Spinal cord (tissue), 10 donors: ENCODE results near the gene UBXN1. TPM values are rescaled to one million over a fixed set of nuclear protein-coding genes. Genes with fewer than 3 reads are reported as not detected.

Experiments used
- DNase-seq, 6 donors: peaks; one replicate each; pipeline versions ENCODE4 v3.0.0 to v3.0.0-alpha.2; 2013 to 2015; ENCODE audit warnings: low spot score in 6 of 6, low read depth in 4 of 6
- H3K27ac ChIP-seq: one replicate; pipeline ENCODE4 v1.5.1; 2013; ENCODE audit warnings: low read depth, low read length, control low read depth
- H3K27me3 ChIP-seq: one replicate; pipeline ENCODE4 v1.6.1; 2013; ENCODE audit warnings: low read length; ENCODE audit not compliant: control insufficient read depth, insufficient read depth
- H3K36me3 ChIP-seq: one replicate; pipeline ENCODE4 v1.6.1; 2013; ENCODE audit warnings: low read length; ENCODE audit not compliant: control insufficient read depth, insufficient read depth
- H3K4me1 ChIP-seq: one replicate; pipeline ENCODE4 v1.6.1; 2013; ENCODE audit warnings: low read length; ENCODE audit not compliant: control insufficient read depth, insufficient read depth
- H3K4me3 ChIP-seq: one replicate; pipeline ENCODE4 v1.5.1; 2013; ENCODE audit warnings: low read depth, low read length, control low read depth
- H3K9me3 ChIP-seq: one replicate; pipeline ENCODE4 v1.6.1; 2013; ENCODE audit warnings: low read length; ENCODE audit not compliant: control insufficient read depth, insufficient read depth
- WGBS: methylation state at CpG from one replicate; pipeline ENCODE4 v1.1.5; 2013; ENCODE audit warnings: missing lambda C conversion rate; ENCODE audit not compliant: insufficient coverage; 5-methylcytosine and 5-hydroxymethylcytosine counted together
- polyA plus RNA-seq, 2 donors: library from polyadenylated mRNA; unstranded; fragments of 120-200 nt; gene quantifications; one replicate each; pipeline ENCODE4 v1.2.1, GENCODE V29; 2013; ENCODE audit not compliant: insufficient read length in 2 of 2
- total RNA-seq, 2 donors: library from RNA; depleted of rRNA in 1 of 2; stranded (reverse); fragments of 120-200 nt in 1 of 2; fragments of >200 nt in 1 of 2; gene quantifications; one replicate each; pipeline versions ENCODE4 v1.2.3 to v1.2.4, GENCODE V29; 2013 to 2014
- donor health status: healthy.

UBXN1 gene
- total and polyA plus RNA-seq, 4 donors = 32.0 to 148 (median 115) TPM

DNA sequence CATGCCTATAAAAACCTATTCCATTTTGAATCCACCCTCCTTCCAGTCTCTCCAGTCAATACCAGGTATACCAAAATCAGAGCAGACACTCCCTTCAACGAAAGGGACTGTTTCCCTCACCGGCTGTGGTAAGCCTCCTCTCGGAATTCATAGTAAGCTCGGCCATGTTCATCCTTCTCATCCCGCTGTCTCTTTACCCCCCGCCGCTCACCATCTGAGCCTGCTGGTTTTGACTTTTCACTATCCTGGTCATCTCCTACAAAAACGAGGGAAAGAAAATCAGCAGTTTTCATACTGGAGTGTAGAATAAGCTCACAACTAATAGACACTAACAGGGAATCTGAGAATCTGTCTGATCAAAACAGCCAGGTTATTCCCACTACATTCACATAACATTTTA lies 45.3 kb upstream of the UBXN1 start:
- peaks cover 47% of the 10 kb centered on the region for H3K36me3 ChIP-seq
- WGBS = 66% methylated on average over 3 of the region's 8 CpGs
- no peaks in the 10 kb centered on the region for H3K27me3 ChIP-seq
- DNase-seq = no peak
- no peaks in the 10 kb centered on the region for H3K9me3 ChIP-seq
- H3K4me1 ChIP-seq = peaks cover 9% of the 10 kb centered on the region
- H3K27ac ChIP-seq = no peak overlapping the region
- H3K4me3 ChIP-seq = no peak overlapping the region

GRCh38 chr11:62721994-62722393 lies 43.1 kb upstream of the UBXN1 start:
- 92% methylated on average over 5 of the region's 7 CpGs for WGBS
- H3K36me3 ChIP-seq = peaks cover 66% of the 10 kb centered on the region
- H3K27me3 ChIP-seq = no peaks in the 10 kb centered on the region
- H3K4me3 ChIP-seq = no peak overlapping the region
- no peak for DNase-seq
- no peaks in the 10 kb centered on the region for H3K9me3 ChIP-seq
- H3K4me1 ChIP-seq = peaks cover 5% of the 10 kb centered on the region
- no peak overlapping the region for H3K27ac ChIP-seq

GRCh38 chr11:62719302-62719978 lies 40.6 kb upstream of the UBXN1 start:
- H3K36me3 ChIP-seq = peaks cover 76% of the 10 kb centered on the region
- WGBS = 100% methylated on average over 1 of the region's 2 CpGs
- no peaks in the 10 kb centered on the region for H3K4me1 ChIP-seq
- H3K9me3 ChIP-seq = no peaks in the 10 kb centered on the region
- DNase-seq = no peak
- no peak overlapping the region for H3K27ac ChIP-seq
- H3K27me3 ChIP-seq = no peaks in the 10 kb centered on the region
- no peak overlapping the region for H3K4me3 ChIP-seq

DNA sequence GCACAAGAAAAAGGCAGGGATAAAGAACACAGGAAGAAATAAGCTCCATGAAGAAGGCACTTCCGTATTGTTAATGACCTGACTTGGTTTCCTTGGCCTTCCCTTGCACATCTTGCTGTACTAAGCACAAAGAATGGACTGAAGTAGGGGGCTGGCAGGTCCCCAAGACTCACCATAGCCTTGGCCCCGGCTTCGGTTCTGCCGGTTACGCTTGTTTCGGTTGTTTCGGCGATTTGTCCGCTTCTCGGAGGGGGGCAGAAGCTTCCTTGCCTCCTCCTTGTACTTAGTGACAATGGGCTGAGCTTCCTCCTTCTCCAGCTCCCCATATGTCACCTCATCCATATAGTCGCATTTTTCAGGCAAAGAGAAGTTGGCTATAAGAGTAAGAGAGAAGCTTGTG lies 37.9 kb upstream of the UBXN1 start:
- WGBS = 40% methylated on average over 10 of the region's 11 CpGs
- no peaks in the 10 kb centered on the region for H3K4me1 ChIP-seq
- no peak overlapping the region for H3K4me3 ChIP-seq
- H3K27ac ChIP-seq = no peak overlapping the region
- no peak for DNase-seq
- H3K36me3 ChIP-seq = peaks cover 72% of the 10 kb centered on the region
- no peaks in the 10 kb centered on the region for H3K27me3 ChIP-seq
- H3K9me3 ChIP-seq = no peaks in the 10 kb centered on the region

- H3K27ac ChIP-seq = no peak overlapping the region
- no peak for DNase-seq
- 88% methylated on average over 3 of the region's 5 CpGs for WGBS
- no peaks in the 10 kb centered on the region for H3K4me1 ChIP-seq
- no peaks in the 10 kb centered on the region for H3K27me3 ChIP-seq
- H3K4me3 ChIP-seq = no peak overlapping the region
- H3K9me3 ChIP-seq = no peaks in the 10 kb centered on the region
- H3K36me3 ChIP-seq = peaks cover 72% of the 10 kb centered on the region
Measured at GRCh38 chr11:62716206-62716605, 37.3 kb upstream of the UBXN1 start.

GRCh38 chr11:62715150-62716130 lies 36.6 kb upstream of the UBXN1 start:
- H3K36me3 ChIP-seq = peaks cover 74% of the 10 kb centered on the region
- no peaks in the 10 kb centered on the region for H3K27me3 ChIP-seq
- H3K9me3 ChIP-seq = no peaks in the 10 kb centered on the region
- WGBS = 90% methylated on average over 13 of the region's 24 CpGs
- no peak overlapping the region for H3K27ac ChIP-seq
- no peak overlapping the region for H3K4me3 ChIP-seq
- DNase-seq = no peak
- peaks cover 3% of the 10 kb centered on the region for H3K4me1 ChIP-seq

DNA sequence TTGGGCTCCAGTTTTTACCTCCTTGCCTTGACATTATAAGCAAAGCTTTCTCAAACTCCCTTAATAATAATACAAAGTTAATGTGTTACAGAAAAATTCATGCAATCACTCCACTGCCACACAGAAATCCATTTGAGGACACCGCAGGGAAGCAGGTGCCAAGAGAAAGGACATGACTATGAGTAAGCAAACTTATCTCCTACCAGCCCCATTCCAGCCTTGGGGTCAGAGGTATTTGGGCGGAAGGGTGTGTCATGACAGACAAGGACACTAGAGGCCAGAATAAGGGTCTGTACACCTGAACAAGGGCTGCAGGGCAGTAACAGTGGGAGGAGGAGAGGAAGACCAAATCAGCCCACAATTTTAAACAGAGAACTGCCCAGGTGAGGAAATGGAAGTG lies 34.5 kb upstream of the UBXN1 start:
- DNase-seq = no peak
- no peak overlapping the region for H3K4me3 ChIP-seq
- peaks cover 57% of the 10 kb centered on the region for H3K36me3 ChIP-seq
- H3K9me3 ChIP-seq = no peaks in the 10 kb centered on the region
- no peaks in the 10 kb centered on the region for H3K27me3 ChIP-seq
- peaks cover 20% of the 10 kb centered on the region for H3K4me1 ChIP-seq
- WGBS = no CpG with 5 or more reads among the region's 2 CpGs
- H3K27ac ChIP-seq = no peak overlapping the region

GRCh38 chr11:62712861-62713260 lies 34.0 kb upstream of the UBXN1 start:
- Histone ChIP-seq H3K27ac (no peak overlapping the region), H3K4me1 (peaks cover 23% of the 10 kb centered on the region), H3K36me3 (peaks cover 54% of the 10 kb centered on the region), H3K9me3 (no peaks in the 10 kb centered on the region), H3K4me3 (no peak overlapping the region), H3K27me3 (no peaks in the 10 kb centered on the region)
- 92% methylated on average over 2 of the region's 3 CpGs for WGBS
- no peak for DNase-seq

- no peak overlapping the region for H3K4me3 ChIP-seq
Measured at GRCh38 chr11:62712276-62712812, 33.5 kb upstream of the UBXN1 start.

More at GRCh38 chr11:62712276-62712812, 33.5 kb upstream of the UBXN1 start:
- no peaks in the 10 kb centered on the region for H3K27me3 ChIP-seq
- no peaks in the 10 kb centered on the region for H3K9me3 ChIP-seq
- 100% methylated on average over 2 of the region's 6 CpGs for WGBS
- no peak overlapping the region for H3K27ac ChIP-seq
- DNase-seq = no peak
- peaks cover 28% of the 10 kb centered on the region for H3K4me1 ChIP-seq
- peaks cover 48% of the 10 kb centered on the region for H3K36me3 ChIP-seq
